Panc1 (cell line): Measurements from ENCODE around the gene APEX1. TPM values are rescaled to one million over a fixed set of nuclear protein-coding genes. Genes with fewer than 3 reads are reported as not detected.

Experiments
- ATAC-seq: fragments of 200-7000 bp; cut with Tn5 transposase; 2 replicates; pipeline ENCODE4 v1.9.1; 2020; ENCODE audit warnings: mild to moderate bottlenecking, moderate library complexity
- BruUV-seq: library from RNA; stranded (reverse); fragments of 400-500 nt; replicated peaks from 2 replicates; lab custom pipeline; 2021; lab: Mats Ljungman, UMichigan
- CTCF ChIA-PET: fragments of 300-600 bp; sonication (Branson Sonifier 250); formaldehyde crosslinking; loops from one replicate; lab custom pipeline; 2022; ENCODE audit warnings: antibody characterized with exemption; lab: Charles Lee
- POLR2A ChIA-PET: fragments of 300-600 bp; sonication (Branson Sonifier 250); formaldehyde crosslinking; loops from one replicate; lab custom pipeline; 2022; ENCODE audit warnings: antibody characterized with exemption; lab: Charles Lee
- DNase-seq: peaks from one replicate; pipeline ENCODE4 v3.0.0-alpha.2; 2010; ENCODE audit warnings: low read depth, low spot score
- H3K27ac ChIP-seq: 2 replicates; pipeline ENCODE4 v1.5.1; 2011; ENCODE audit warnings: mild to moderate bottlenecking, low read length, inconsistent platforms
- H3K27me3 ChIP-seq: fragments of 200-500 bp; sonication (Bioruptor generic); 2 replicates; pipeline ENCODE4 v1.6.0; 2014; ENCODE audit warnings: low read length, inconsistent platforms; ENCODE audit not compliant: control insufficient read depth, insufficient read depth
- H3K36me3 ChIP-seq: fragments of 200-500 bp; sonication (Bioruptor generic); 2 replicates; pipeline ENCODE4 v1.5.1; 2014; ENCODE audit warnings: inconsistent platforms, mild to moderate bottlenecking, low read length, moderate library complexity; ENCODE audit not compliant: control insufficient read depth, insufficient read depth
- H3K4me1 ChIP-seq: 2 replicates; pipeline ENCODE4 v1.5.1; 2011; ENCODE audit warnings: inconsistent platforms, mild to moderate bottlenecking, low read length, moderate library complexity; ENCODE audit not compliant: control insufficient read depth, insufficient read depth
- H3K4me3 ChIP-seq, 2 experiments: 2 replicates each; pipeline ENCODE4 v1.5.1; 2011 to 2012; ENCODE audit warnings: low read depth in 2 of 2, low read length in 2 of 2, mild to moderate bottlenecking in 2 of 2, inconsistent platforms in 1 of 2, moderate library complexity in 1 of 2
- H3K9me3 ChIP-seq: fragments of 200-500 bp; sonication (Bioruptor generic); 2 replicates; pipeline ENCODE4 v1.5.1; 2014; ENCODE audit warnings: low read depth, mild to moderate bottlenecking, inconsistent platforms, low read length, moderate library complexity; ENCODE audit not compliant: control insufficient read depth, insufficient read depth
- POLR2AphosphoS5 ChIP-seq: IDR thresholded peaks from 2 replicates; pipeline ENCODE4 v1.6.1; 2012; ENCODE audit warnings: mild to moderate bottlenecking, low read depth, low read length, moderate library complexity
- SIN3A ChIP-seq: IDR thresholded peaks from 2 replicates; pipeline ENCODE4 v1.6.1; 2012; ENCODE audit warnings: low read depth, mild to moderate bottlenecking, low read length, moderate library complexity, borderline replicate concordance; ENCODE audit not compliant: insufficient read depth
- TCF7L2 ChIP-seq: IDR thresholded peaks from 2 replicates; pipeline ENCODE4 v1.6.1; 2011; ENCODE audit warnings: mild to moderate bottlenecking, low read depth, low read length, inconsistent platforms
- in situ Hi-C: cut with HindIII; loops from 2 replicates; pipeline ENCODE4 v1.10.0; 2016; ENCODE audit warnings: low sequenced_read_pairs, low pct_unique_long_range_greater_than_20kb
- intact Hi-C: fragments of 100-400 bp; cut with micrococcal nuclease; formaldehyde crosslinking; loops from one replicate; pipeline ENCODE4 v1.10.0; 2022; ENCODE audit not compliant: unreplicated experiment
- total RNA-seq: library from RNA; stranded (reverse); gene quantifications from one replicate; pipeline ENCODE4 v1.2.1, GENCODE V29; 2021; ENCODE audit not compliant: unreplicated experiment
- TF ChIP-seq, protein P1 (sequence below), 2 experiments: IDR thresholded peaks; 2 replicates each; pipeline ENCODE4 v1.6.1; 2011 to 2012; ENCODE audit warnings: low read depth in 2 of 2, control low read depth in 1 of 2, low read length in 1 of 2, mild to moderate bottlenecking in 1 of 2, moderate library complexity in 1 of 2; ENCODE audit not compliant: insufficient read depth in 1 of 2
- TF ChIP-seq, protein P2 (sequence below): fragments of 450-650 bp; IDR thresholded peaks from 2 replicates; pipeline ENCODE4 v1.5.1; 2017; ENCODE audit warnings: mild to moderate bottlenecking

APEX1 gene
- total RNA-seq, 1 experiment from 2014 or later: 163 TPM

DNA sequence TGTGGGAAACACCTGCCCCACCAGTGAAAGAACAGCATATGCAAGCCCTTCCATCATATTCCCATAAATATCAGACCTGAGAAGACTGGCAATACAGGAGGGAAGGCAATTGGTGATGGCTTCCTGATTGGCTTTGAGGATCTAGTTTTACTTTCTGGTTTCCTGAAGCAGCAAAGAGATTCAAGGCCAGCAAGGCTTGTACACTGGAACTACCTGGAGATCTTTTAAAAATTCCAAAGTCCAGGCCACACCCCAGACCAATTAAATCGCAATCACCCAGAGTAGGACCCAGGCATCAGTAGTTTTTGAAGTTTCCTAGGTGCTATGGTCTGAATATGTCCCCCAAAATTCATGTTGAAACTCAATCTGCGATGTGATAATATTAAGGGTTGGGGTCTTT, 38.8 kb upstream of the APEX1 start:
- in situ Hi-C loops: no loop called here
- no peak for ATAC-seq

DNA sequence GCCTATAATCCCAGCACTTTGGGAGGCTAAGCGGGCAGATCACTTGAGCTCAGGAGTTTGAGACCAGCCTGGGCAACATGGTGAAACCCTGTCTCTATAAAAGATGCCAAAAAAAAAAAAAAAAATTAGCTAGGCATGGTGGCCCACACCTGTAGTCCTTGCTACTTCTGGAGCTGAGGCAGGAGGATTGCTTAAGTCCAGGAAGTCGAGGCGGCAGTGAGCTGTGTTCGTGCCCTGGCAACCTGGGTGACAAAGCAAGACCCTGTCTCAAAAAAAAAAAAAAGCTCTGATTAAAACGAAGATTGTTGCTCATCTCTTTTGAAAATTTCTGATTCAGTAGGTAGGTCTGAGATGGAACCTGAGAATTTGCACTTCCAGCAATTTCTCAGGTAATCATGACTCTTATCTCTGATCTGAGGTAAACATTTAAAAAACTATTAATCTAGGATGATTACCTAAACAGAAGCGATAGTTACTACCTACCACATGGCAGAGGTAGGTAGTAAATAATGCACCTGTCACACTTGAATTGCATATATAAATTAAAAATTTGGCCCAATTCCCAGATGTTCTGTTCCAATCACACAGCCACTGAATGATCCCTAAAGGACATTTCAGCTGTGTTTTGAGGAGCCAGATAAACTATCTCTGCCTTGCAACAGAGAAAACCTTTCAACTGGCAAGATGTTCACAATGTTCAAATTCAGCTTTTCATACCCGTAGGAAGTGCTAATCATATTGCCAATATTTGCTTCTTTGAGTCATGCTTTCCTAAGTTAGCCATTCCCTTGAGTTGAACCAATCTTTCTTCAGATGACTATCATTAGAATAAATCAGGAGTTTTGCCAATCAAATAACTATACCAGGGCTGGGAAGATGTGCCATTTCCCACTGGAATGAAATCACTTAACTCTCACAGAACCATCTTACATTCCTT, 37.5 kb upstream of the APEX1 start:
- CTCF ChIA-PET: no interaction called here
- H3K9me3 ChIP-seq: no peaks in the 10 kb centered on the region
- H3K27ac ChIP-seq: no peak overlapping the region
- H3K4me1 ChIP-seq: peaks cover 4% of the 10 kb centered on the region
- TF ChIP-seq TCF7L2 (no peak), SIN3A (no peak), POLR2AphosphoS5 (no peak)
- TF ChIP-seq, protein P1, sequence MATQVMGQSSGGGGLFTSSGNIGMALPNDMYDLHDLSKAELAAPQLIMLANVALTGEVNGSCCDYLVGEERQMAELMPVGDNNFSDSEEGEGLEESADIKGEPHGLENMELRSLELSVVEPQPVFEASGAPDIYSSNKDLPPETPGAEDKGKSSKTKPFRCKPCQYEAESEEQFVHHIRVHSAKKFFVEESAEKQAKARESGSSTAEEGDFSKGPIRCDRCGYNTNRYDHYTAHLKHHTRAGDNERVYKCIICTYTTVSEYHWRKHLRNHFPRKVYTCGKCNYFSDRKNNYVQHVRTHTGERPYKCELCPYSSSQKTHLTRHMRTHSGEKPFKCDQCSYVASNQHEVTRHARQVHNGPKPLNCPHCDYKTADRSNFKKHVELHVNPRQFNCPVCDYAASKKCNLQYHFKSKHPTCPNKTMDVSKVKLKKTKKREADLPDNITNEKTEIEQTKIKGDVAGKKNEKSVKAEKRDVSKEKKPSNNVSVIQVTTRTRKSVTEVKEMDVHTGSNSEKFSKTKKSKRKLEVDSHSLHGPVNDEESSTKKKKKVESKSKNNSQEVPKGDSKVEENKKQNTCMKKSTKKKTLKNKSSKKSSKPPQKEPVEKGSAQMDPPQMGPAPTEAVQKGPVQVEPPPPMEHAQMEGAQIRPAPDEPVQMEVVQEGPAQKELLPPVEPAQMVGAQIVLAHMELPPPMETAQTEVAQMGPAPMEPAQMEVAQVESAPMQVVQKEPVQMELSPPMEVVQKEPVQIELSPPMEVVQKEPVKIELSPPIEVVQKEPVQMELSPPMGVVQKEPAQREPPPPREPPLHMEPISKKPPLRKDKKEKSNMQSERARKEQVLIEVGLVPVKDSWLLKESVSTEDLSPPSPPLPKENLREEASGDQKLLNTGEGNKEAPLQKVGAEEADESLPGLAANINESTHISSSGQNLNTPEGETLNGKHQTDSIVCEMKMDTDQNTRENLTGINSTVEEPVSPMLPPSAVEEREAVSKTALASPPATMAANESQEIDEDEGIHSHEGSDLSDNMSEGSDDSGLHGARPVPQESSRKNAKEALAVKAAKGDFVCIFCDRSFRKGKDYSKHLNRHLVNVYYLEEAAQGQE (IDR thresholded peaks at IDR 0.05; ENCODE audit: insufficient read depth in 1 of 2, low read depth in 2 of 2, low read length in 1 of 2): no peak
- TF ChIP-seq, protein P2, sequence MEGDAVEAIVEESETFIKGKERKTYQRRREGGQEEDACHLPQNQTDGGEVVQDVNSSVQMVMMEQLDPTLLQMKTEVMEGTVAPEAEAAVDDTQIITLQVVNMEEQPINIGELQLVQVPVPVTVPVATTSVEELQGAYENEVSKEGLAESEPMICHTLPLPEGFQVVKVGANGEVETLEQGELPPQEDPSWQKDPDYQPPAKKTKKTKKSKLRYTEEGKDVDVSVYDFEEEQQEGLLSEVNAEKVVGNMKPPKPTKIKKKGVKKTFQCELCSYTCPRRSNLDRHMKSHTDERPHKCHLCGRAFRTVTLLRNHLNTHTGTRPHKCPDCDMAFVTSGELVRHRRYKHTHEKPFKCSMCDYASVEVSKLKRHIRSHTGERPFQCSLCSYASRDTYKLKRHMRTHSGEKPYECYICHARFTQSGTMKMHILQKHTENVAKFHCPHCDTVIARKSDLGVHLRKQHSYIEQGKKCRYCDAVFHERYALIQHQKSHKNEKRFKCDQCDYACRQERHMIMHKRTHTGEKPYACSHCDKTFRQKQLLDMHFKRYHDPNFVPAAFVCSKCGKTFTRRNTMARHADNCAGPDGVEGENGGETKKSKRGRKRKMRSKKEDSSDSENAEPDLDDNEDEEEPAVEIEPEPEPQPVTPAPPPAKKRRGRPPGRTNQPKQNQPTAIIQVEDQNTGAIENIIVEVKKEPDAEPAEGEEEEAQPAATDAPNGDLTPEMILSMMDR: no peak
- in situ Hi-C loops (no loop called here), intact Hi-C loops (no loop called here)
- no peaks in the 10 kb centered on the region; the same call in 1 of the 2 replicates for H3K36me3 ChIP-seq
- no peak for DNase-seq
- no TSS peak for BruUV-seq
- H3K27me3 ChIP-seq: no peaks in the 10 kb centered on the region
- ATAC-seq: no peak
- no peak overlapping the region for H3K4me3 ChIP-seq
- POLR2A ChIA-PET: no interaction called here

More for the DNA sequence above, 38.8 kb upstream of the APEX1 start:
- Histone ChIP-seq H3K27ac (no peak overlapping the region), H3K36me3 (no peaks in the 10 kb centered on the region; the same call in 1 of the 2 replicates), H3K4me3 (no peak overlapping the region), H3K9me3 (no peaks in the 10 kb centered on the region), H3K4me1 (peaks cover 9% of the 10 kb centered on the region), H3K27me3 (no peaks in the 10 kb centered on the region)
- ChIA-PET CTCF (interaction anchor here (1.2 kb wide), 1 partner anchor 17 kb away, joined by 3 read pairs; no protein-coding TSS in a partner anchor), POLR2A (no interaction called here)
- no TSS peak for BruUV-seq
- TF ChIP-seq TCF7L2: no peak
- TF ChIP-seq, protein P2: 0 out of 2 replicates have a peak, but pooled peaks have one; percentile 2
- intact Hi-C loops: no loop called here
- DNase-seq: no peak
